D721Med (cell line): Measurements from ENCODE around the gene UQCRFS1.

Source experiments
- DNase-seq: peaks from one replicate; pipeline ENCODE4 v3.0.0; 2011; ENCODE audit warnings: low spot score; ENCODE audit not compliant: insufficient read length
- FAIRE-seq: peaks from 2 replicates; lab custom pipeline; 2011; peaks lifted over from hg19 to GRCh38; lab: Jason Lieb, UNC
- CTCF ChIP-seq: IDR thresholded peaks from 2 replicates; pipeline ENCODE4 v1.5.1; 2012; ENCODE audit warnings: mild to moderate bottlenecking, control low read depth; ENCODE audit not compliant: insufficient read depth; ENCODE audit errors: missing control alignments

UQCRFS1 gene

GRCh38 chr19:29187676-29188075 lies 25.3 kb downstream of the UQCRFS1 start:
- FAIRE-seq: no peak
- TF ChIP-seq CTCF: no peak

GRCh38 chr19:29185427-29185826 lies 27.5 kb downstream of the UQCRFS1 start:
- DNase-seq (no peak), FAIRE-seq (no peak)
- no peak for TF ChIP-seq CTCF

More at GRCh38 chr19:29187676-29188075, 25.3 kb downstream of the UQCRFS1 start:
- DNase-seq: no peak

DNA sequence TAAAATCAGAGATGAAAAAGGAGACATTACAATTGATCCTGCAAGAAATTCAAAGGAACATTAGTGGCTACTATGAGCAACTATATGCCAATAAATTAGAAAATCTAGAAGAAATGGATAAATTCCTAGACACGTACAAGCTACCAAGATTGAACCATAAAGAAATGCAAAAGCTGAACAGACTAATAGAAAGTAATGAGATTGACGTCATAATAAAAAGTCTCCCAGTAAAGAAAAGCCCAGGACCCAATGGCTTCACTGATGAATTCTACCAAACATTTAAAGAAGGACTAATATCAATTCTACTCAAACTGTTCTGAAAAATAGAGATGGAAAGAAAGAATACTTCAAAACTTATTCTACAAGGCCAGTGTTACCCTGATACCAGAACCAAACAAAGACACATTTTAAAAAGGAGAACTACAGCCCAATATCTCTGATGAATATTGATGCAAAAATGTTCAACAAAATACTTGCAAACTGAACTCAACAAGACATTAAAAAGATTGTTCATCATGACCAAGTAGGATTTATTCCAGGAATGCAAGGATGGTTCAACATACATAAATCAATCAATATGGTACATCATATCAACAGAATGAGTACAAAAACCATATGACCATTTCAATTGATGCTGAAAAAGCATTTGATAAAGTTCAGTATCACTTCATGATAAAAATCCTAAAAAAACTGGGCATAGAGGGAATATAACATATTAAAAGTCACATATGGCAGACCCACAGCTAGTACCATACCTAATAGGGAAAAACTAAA lies 35.8 kb downstream of the UQCRFS1 start:
- no peak for TF ChIP-seq CTCF
- DNase-seq (no peak), FAIRE-seq (no peak)

DNA sequence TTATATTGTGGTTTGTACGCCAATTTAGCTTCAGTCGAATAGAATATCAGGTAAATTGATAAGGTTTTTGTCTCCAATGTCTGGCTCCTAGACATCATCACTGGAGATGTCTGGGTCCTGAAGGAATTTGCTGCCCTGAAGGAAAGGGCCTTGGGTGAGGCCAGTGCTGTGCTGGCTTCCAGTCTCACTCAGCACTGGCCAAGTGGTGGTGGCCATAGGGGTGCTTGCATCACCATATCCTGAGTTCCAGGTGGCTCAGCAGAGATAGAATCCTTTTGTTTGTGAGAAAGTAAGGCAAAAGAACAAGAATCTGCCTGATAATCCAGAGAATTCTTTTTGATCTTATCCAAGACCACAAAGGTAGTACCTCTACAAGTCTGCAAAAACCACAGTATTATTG lies 39.1 kb downstream of the UQCRFS1 start:
- DNase-seq (no peak), FAIRE-seq (no peak)
- no peak for TF ChIP-seq CTCF

GRCh38 chr19:29172302-29172701 lies 40.6 kb downstream of the UQCRFS1 start:
- no peak for TF ChIP-seq CTCF
- FAIRE-seq (no peak), DNase-seq (no peak)

GRCh38 chr19:29171525-29171924 lies 41.4 kb downstream of the UQCRFS1 start:
- DNase-seq (no peak), FAIRE-seq (no peak)
- no peak for TF ChIP-seq CTCF

GRCh38 chr19:29170554-29170953 lies 42.4 kb downstream of the UQCRFS1 start:
- DNase-seq (no peak), FAIRE-seq (no peak)
- no peak for TF ChIP-seq CTCF
